Ectodermal cell (in vitro differentiated cells): ENCODE data around the gene TMSB10.
"Not testable (repeated sequence)": the region's sequence is repeated elsewhere in the genome, so short reads cannot be mapped to it uniquely, and the experiment has no call there.

Source experiments
- H3K27ac ChIP-seq: 2 replicates; pipeline ENCODE4 v1.7.0; 2013; ENCODE audit warnings: mild to moderate bottlenecking, low read depth, low read length; ENCODE audit not compliant: insufficient read depth, poor library complexity, severe bottlenecking
- H3K27me3 ChIP-seq: 2 replicates; pipeline ENCODE4 v1.7.0; 2013; ENCODE audit warnings: mild to moderate bottlenecking, low read length; ENCODE audit not compliant: insufficient read depth, control insufficient read depth, poor library complexity, severe bottlenecking
- H3K36me3 ChIP-seq: one replicate; pipeline ENCODE4 v1.7.0; 2013; ENCODE audit warnings: low read length; ENCODE audit not compliant: control insufficient read depth, insufficient read depth
- H3K4me1 ChIP-seq: one replicate; pipeline ENCODE4 v1.7.0; 2013; ENCODE audit warnings: low read length; ENCODE audit not compliant: control insufficient read depth, insufficient read depth
- H3K4me3 ChIP-seq: 2 replicates; pipeline ENCODE4 v1.7.0; 2013; ENCODE audit warnings: low read depth, low read length, control low read depth; ENCODE audit not compliant: insufficient read depth
- H3K9me3 ChIP-seq: 2 replicates; pipeline ENCODE4 v1.7.0; 2013; ENCODE audit warnings: mild to moderate bottlenecking, low read length, moderate library complexity; ENCODE audit not compliant: control insufficient read depth
- whole genome bisulfite sequencing, 2 experiments: methylation state at CpG; one replicate each; pipeline ENCODE4 v1.1.7; 2013; ENCODE audit warnings: missing lambda C conversion rate in 2 of 2; 5-methylcytosine and 5-hydroxymethylcytosine counted together

TMSB10 gene

DNA sequence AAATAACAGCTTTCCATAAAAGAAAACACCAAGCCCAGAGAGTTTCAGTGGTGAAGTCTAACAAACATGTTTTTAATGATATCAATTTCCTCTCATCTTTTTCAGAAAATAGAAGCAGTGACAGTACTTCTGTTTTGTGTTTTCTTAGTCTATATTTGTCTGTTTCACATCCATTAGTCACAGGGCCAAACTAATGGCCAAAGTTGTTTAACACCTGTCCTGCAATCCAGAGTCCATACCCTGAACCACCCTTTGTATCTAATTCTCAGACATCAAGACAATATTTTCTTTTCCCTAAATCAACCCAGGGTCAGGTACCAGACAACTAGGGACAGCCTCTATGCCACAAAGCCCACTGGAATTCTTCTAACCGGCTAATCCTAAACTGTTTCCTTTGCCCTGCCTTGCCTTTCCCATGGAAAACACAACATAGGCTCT, 25.9 kb downstream of the TMSB10 start:
- WGBS, 2 experiments = 39 to 76% methylated on average over 1 of the region's 1 CpG
- Histone ChIP-seq H3K27ac (no peak overlapping the region), H3K4me3 (no peak overlapping the region), H3K36me3 (no peaks in the 10 kb centered on the region), H3K4me1 (no peaks in the 10 kb centered on the region), H3K27me3 (peaks cover 6% of the 10 kb centered on the region), H3K9me3 (no peaks in the 10 kb centered on the region)

DNA sequence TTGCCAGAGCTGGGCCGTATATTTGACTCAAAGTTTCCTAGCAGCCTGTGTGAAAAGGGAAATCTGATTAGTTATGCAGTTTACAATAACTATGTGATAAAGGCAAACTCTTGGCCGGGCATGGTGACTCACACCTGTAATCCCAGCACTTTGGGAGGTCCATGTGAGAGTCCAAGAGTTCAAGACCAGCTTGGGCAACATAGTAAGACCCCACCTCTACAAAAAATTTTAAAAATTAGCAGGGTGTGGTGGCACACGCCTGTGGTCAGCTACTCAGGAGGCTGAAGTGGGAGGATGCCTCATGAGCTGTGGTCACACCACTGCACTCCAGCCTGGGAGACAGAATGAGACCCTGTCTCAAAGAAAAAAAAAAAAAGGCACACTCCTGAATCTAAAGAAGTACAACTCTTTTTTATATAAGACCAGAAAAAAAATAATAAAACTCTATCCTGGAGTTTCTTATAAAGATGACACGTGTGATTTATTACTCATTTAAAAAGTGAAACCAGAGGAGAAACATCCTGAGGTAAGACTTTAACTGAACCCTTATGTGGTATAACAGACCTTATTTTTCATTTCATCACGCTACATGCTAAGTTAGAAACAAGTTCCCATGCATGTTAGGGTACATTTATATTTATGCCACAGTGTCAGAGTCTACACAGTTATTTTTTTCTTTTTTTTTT, 32.9 kb downstream of the TMSB10 start:
- peaks cover 7% of the 10 kb centered on the region for H3K4me1 ChIP-seq
- H3K9me3 ChIP-seq = no peaks in the 10 kb centered on the region
- no peak overlapping the region for H3K4me3 ChIP-seq
- no peaks in the 10 kb centered on the region for H3K27me3 ChIP-seq
- WGBS, 2 experiments = 87 to 97% methylated on average over 5 of the region's 5 CpGs
- H3K36me3 ChIP-seq = no peaks in the 10 kb centered on the region
- no peak overlapping the region for H3K27ac ChIP-seq

DNA sequence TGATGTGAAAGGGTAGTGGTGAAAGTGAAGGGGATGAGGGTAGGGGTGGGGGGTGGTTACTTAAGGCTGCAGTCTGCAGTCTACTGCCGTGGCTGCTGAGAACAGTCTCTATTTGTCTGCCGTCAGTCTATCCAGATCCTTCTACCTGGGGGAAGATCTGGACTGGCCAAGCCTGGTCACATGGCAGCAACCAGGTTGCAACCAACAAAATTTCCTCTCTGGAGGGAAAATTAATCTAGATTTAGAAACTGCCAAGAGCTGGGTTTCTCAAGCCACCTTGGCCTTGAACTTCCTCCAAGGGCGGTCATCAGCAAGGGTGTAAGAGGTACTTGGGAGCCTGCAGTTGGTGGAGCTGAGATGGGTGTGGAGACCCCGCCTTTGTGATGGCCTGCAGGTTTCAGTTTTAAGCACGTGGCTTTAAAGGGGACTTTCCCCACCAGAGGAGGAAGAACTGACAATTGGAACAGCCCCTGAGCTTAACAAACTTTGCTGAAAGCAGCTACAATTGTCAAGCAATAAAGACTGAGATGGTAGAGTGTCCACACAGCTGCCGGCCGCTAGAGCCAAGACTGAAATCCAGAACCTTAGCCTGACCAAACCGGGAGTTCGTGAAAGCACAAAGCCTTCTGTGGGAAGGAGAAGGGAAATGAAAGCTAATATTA, 34.1 kb downstream of the TMSB10 start:
- 83% methylated on average over 9 of the region's 9 CpGs for WGBS, 2 experiments
- Histone ChIP-seq H3K27me3 (no peaks in the 10 kb centered on the region), H3K4me3 (no peak overlapping the region), H3K4me1 (peaks cover 7% of the 10 kb centered on the region), H3K27ac (no peak overlapping the region), H3K36me3 (no peaks in the 10 kb centered on the region), H3K9me3 (no peaks in the 10 kb centered on the region)

DNA sequence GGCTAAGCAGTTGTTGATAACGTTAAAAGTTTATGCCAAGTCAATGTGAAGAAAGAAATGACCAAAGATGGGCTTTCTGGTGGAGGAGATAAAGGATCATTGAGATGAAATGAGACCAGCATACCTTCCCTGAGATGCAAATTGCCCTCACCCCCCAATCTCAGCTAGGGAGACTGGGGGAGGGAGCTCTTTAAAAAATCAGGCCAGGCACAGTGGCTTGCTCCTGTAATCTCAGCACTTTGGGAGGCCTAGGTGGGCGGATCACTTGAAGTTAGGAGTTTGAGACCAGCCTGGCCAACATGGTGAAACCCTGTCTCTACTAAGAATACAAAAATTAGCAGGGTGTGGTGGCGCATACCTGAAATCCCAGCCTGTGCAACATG, 34.6 kb downstream of the TMSB10 start:
- Histone ChIP-seq H3K4me1 (peaks cover 7% of the 10 kb centered on the region), H3K4me3 (no peak overlapping the region), H3K36me3 (no peaks in the 10 kb centered on the region), H3K27me3 (no peaks in the 10 kb centered on the region), H3K27ac (no peak overlapping the region), H3K9me3 (no peaks in the 10 kb centered on the region)
- WGBS, 2 experiments = 77 to 86% methylated on average over 3 of the region's 3 CpGs

DNA sequence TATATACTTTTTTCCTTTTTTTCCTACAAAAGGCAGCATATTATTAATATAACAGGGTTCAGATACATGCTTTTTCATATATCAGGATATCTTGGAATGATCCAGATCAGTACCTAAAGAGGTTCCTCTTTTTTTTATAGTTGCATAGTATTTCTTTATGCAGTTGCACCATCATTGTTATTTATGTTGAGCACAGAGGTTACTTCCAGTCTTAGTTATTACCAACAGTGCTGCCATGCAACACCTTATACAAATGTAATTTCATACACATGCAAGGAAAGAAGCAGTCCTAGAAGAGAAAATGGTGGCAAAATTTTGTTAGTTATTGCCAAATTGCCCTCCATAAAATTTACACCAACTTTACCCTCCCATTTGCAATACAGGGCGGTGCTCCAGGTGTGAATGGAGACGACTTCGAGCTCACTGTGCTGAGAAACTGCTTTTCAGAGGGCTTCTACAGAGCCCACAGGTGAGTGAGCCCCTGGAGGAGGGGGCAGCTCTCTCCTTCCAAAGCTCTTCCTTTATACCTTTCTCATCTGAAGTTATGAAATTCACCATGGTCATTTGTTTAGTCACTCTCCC, 35.5 kb downstream of the TMSB10 start:
- H3K27me3 ChIP-seq = no peaks in the 10 kb centered on the region
- no peaks in the 10 kb centered on the region for H3K9me3 ChIP-seq
- H3K4me1 ChIP-seq = peaks cover 7% of the 10 kb centered on the region
- no peaks in the 10 kb centered on the region for H3K36me3 ChIP-seq
- WGBS, 2 experiments = 82 to 91% methylated on average over 3 of the region's 3 CpGs
- no peak overlapping the region for H3K4me3 ChIP-seq
- H3K27ac ChIP-seq = no peak overlapping the region

DNA sequence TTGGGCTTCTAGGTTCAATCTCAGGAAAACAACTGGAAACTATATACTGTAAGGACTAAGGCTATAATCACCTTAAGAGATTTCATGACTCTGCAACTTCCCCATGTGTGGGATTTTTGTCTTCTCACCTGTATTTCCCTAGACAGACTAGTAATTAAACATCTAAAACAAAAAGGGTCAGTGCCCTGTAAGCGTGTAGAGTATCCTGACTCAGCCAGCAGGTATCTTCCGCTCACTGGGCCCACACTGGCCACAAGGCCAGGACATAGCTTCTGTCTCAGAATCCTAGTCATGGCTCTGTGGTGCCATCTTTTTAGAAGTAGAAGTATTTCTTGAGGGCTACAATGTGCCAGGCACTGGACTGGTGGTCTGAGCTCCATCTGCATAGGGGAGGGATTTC, 36.7 kb downstream of the TMSB10 start:
- Histone ChIP-seq H3K36me3 (no peaks in the 10 kb centered on the region), H3K9me3 (no peaks in the 10 kb centered on the region), H3K4me3 (no peak overlapping the region), H3K27ac (no peak overlapping the region), H3K4me1 (peaks cover 7% of the 10 kb centered on the region), H3K27me3 (no peaks in the 10 kb centered on the region)
- 96 to 98% methylated on average over 2 of the region's 2 CpGs for WGBS, 2 experiments

DNA sequence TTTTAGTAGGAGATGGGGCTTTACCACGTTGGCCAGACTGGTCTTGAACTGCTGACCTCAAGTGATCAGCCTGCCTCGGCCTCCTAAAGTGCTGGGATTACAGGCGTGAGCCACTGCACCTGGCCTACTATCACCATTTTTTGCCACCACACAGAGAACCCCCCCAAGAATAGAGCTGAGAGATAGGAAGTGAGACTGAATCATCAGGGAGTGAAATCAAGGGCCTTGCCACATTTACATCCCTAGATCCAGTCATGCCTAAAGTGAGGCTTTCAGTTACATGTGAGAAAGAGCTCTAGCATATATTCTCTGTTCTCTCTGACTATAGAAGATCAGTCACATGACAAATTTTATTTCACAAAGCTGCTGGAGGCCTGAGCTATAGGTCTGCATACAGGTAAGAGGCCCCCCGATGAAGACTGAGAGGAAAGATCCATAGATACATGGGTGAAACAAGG, 37.5 kb downstream of the TMSB10 start:
- peaks cover 7% of the 10 kb centered on the region for H3K4me1 ChIP-seq
- H3K36me3 ChIP-seq = no peaks in the 10 kb centered on the region
- no peaks in the 10 kb centered on the region for H3K27me3 ChIP-seq
- no peak overlapping the region for H3K4me3 ChIP-seq
- H3K27ac ChIP-seq = no peak overlapping the region
- WGBS, 2 experiments = 87 to 94% methylated on average over 4 of the region's 4 CpGs
- no peaks in the 10 kb centered on the region for H3K9me3 ChIP-seq

DNA sequence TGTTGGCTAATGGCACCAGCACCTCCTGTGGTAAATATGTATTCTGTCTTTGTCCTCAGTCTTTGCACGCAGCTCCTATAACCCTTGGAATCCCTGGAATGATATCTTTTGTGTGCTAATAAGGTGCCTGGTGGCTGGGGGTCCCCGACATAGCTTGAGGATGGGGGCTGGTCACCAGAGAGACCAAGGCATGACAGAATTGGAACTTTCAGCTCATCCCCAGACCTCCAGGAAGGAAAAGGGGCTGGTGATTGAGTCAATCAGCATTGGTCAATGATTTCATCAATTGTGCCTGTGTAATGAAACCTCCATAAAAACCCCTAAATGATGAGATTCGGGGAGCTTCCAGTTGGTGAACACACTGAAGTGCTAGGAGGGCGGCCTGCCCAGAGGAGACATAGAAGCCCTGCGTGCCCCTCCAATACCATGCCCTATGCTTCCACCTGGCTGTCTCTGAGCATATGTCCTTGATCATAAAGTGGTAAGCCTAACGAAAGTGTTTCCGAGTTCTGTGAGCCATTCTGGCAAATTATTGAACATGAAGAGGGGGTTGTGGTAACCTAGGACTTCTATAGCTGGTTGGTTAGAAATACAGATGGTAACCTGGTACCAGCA, 38.9 kb downstream of the TMSB10 start:
- H3K27me3 ChIP-seq = no peaks in the 10 kb centered on the region
- H3K4me3 ChIP-seq = no peak overlapping the region
- no peak overlapping the region for H3K27ac ChIP-seq
- peaks cover 6% of the 10 kb centered on the region for H3K4me1 ChIP-seq
- H3K36me3 ChIP-seq = no peaks in the 10 kb centered on the region
- WGBS, 2 experiments = 93 to 95% methylated on average over 7 of the region's 7 CpGs
- no peaks in the 10 kb centered on the region for H3K9me3 ChIP-seq

DNA sequence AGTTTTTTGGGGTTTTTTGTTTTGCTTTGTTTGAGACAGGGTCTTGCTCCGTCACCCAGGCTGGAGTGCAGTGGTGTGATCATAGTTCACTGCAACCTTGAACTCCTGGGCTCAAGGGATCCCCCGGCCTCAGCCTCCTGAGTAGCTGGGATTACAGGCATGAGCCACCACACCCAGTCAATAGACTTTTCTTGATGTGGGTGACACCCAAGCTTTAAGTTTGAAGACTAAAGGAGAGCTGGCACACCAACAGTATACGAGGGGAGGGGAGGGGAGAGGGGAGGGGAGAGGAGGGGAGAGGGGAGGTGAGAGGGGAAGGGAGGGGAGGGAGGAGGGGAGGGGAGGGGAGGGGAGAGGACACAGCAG, 40.4 kb downstream of the TMSB10 start:
- H3K4me3 ChIP-seq, H3K4me1 ChIP-seq, H3K36me3 ChIP-seq, H3K27me3 ChIP-seq, H3K9me3 ChIP-seq, H3K27ac ChIP-seq: not testable (repeated sequence)
- 84 to 94% methylated on average over 2 of the region's 3 CpGs for WGBS, 2 experiments
